Urinary bladder (tissue), 4 donors: Measurements from ENCODE around the gene CLOCK. TPM values are rescaled to one million over a fixed set of nuclear protein-coding genes. Genes with fewer than 3 reads are reported as not detected.
"Not testable (repeated sequence)": the region's sequence is repeated elsewhere in the genome, so short reads cannot be mapped to it uniquely, and the experiment has no call there.

Experiments
- DNase-seq: peaks from one replicate; pipeline ENCODE4 v3.0.0-alpha.2; 2015; ENCODE audit errors: extremely low spot score
- H3K27ac ChIP-seq: one replicate; pipeline ENCODE4 v1.5.1; 2013; ENCODE audit warnings: low read depth, mild to moderate bottlenecking, moderate library complexity
- H3K36me3 ChIP-seq: one replicate; pipeline ENCODE4 v1.6.1; 2013; ENCODE audit warnings: mild to moderate bottlenecking, moderate library complexity; ENCODE audit not compliant: insufficient read depth
- H3K4me1 ChIP-seq: one replicate; pipeline ENCODE4 v1.6.1; 2013; ENCODE audit warnings: mild to moderate bottlenecking, moderate library complexity; ENCODE audit not compliant: insufficient read depth
- H3K4me3 ChIP-seq: one replicate; pipeline ENCODE4 v1.5.1; 2013; ENCODE audit warnings: low read depth, low read length
- WGBS: extraction: QIAGEN DNeasy Blood & Tissue Kit; methylation state at CpG from one replicate; pipeline ENCODE4 v1.1.7; 2013; 5-methylcytosine and 5-hydroxymethylcytosine counted together
- polyA plus RNA-seq: library from polyadenylated mRNA; stranded (reverse); fragments of 200-250 nt; gene quantifications from one replicate; pipeline ENCODE4 v1.2.3, GENCODE V29; 2013
- total RNA-seq: library from RNA; depleted of rRNA; stranded (reverse); fragments of >200 nt; gene quantifications from one replicate; pipeline ENCODE4 v1.2.3, GENCODE V29; 2014
- donor health status: healthy with polysubstance abuse.
- donor health status: healthy.

The CLOCK gene, protein sequence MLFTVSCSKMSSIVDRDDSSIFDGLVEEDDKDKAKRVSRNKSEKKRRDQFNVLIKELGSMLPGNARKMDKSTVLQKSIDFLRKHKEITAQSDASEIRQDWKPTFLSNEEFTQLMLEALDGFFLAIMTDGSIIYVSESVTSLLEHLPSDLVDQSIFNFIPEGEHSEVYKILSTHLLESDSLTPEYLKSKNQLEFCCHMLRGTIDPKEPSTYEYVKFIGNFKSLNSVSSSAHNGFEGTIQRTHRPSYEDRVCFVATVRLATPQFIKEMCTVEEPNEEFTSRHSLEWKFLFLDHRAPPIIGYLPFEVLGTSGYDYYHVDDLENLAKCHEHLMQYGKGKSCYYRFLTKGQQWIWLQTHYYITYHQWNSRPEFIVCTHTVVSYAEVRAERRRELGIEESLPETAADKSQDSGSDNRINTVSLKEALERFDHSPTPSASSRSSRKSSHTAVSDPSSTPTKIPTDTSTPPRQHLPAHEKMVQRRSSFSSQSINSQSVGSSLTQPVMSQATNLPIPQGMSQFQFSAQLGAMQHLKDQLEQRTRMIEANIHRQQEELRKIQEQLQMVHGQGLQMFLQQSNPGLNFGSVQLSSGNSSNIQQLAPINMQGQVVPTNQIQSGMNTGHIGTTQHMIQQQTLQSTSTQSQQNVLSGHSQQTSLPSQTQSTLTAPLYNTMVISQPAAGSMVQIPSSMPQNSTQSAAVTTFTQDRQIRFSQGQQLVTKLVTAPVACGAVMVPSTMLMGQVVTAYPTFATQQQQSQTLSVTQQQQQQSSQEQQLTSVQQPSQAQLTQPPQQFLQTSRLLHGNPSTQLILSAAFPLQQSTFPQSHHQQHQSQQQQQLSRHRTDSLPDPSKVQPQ
- 40.9 TPM for total RNA-seq
- polyA plus RNA-seq, result 11.9 TPM

DNA sequence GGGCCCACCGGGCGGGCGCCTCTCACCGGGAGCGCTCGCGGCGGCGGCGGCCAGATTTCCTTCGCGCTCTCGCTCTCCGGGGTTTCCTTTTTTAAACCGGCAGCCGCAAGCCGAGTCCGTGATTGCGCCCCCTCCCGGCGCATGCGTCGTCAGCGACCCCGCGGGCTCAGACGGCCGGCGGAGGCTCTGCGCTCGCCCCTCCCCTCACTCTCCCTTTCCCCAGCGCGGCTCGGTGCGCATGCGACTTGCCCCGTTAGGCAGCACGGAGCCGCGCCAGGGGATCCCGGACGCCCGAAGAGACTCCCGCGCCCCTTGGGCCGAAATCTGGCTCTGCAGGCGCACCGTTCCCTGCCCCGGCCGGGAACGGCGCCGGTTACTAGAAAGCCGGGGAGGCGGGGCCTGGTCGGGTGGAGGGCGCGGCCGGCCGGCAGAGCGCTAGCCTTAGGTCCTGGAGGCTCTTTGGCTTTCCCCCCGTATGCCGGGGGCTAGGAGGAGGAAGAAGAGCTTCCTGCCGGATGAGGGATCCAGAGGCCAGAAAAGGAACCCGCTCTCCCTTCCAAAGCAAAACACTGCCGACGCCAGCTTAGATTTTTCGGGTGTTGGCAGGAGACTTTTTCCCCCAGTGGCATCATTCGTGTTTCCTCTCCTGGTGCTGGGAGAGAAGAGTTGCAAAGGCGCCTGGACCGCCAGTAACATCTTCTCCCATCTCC, at the start of gene CLOCK:
Gene CLOCK, minus strand, starts transcription at position 154 of the 710 bp plus-strand sequence. CDS start 64,124 bp downstream, outside the sequence.
- Histone ChIP-seq H3K27ac (peak within 1 kb of the TSS; percentile 98), H3K4me3 (peak within 1 kb of the TSS; percentile 82), H3K36me3 (no peaks in the 10 kb centered on the region), H3K4me1 (no peaks in the 10 kb centered on the region)
- under 1% methylated on average over 71 of the region's 71 CpGs for whole genome bisulfite sequencing
- DNase-seq, result peak; percentile 80

DNA sequence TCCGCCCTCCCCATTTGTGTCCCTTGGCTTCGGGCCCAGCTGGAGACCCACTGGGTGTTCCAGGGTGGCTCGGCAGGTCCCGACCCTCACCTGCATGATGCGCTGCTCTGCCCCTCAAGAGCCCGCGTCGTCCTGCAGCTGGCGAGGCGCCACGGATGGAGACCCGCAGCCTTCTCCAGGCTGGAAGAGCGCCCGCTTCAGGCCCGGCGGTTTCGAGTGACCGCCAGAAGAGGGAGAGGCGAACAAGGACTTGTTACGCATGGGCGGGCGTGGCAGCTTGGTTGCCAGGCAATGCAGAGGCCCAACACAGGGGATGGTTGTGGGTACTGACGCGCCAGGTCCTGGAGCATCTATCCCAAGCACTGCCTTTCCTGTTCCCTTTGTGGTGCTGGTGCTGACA, 45.3 kb upstream of the CLOCK start, which contains the start of gene PDCL2:
Gene PDCL2, minus strand, starts transcription at position 232 of the 400 bp plus-strand sequence. Its CDS starts 136 bp downstream, at position 96.
- Histone ChIP-seq H3K4me3 (no peak within 1 kb of the TSS), H3K36me3 (no peaks in the 10 kb centered on the region), H3K4me1 (no peaks in the 10 kb centered on the region), H3K27ac (no peak within 1 kb of the TSS)
- 93% methylated on average over 24 of the region's 24 CpGs for WGBS
- DNase-seq, result no peak

DNA sequence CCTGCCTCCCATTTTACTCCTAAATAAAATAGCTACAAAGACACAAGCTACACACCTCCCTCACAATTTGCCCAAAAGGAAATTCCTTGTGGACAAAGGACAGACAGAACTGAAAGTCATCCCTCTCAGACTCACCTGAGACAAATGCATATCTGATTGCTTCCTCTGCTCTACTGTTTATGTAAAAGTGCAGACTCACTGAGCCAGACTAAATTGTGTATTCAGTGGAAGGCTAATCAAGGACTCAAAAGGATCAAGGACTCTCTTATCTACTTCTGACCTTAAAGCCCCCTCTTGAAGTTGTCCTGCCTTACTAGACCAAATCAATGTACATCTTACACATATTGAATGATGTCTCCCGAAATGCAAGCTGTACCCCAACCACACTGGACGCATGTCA, 41.5 kb upstream of the CLOCK start:
- Histone ChIP-seq H3K4me1 (no peaks in the 10 kb centered on the region), H3K27ac (no peak overlapping the region), H3K4me3 (no peak overlapping the region), H3K36me3 (no peaks in the 10 kb centered on the region)
- no peak for DNase-seq
- 90% methylated on average over 2 of the region's 2 CpGs for WGBS

DNA sequence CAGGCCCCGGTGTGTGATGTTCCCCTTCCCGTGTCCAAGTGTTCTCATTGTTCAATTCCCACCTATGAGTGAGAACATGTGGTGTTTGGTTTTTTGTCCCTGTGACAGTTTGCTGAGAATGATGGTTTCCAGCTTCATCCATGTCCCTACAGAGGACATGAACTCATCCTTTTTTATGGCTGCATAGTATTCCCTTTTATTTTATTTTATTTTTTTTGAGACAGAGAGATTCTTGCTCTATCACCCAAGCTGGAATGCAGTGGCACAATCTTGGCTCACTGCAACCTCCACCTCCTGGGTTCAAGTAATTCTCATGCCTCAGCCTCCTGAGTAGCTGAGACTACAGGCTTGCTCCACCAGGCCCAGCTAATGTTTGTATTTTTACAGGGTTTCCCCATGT, 36.1 kb upstream of the CLOCK start:
- H3K4me1 ChIP-seq, H3K36me3 ChIP-seq, H3K4me3 ChIP-seq, DNase-seq, H3K27ac ChIP-seq: not testable (repeated sequence)
- WGBS, result 83% methylated on average over 2 of the region's 2 CpGs

DNA sequence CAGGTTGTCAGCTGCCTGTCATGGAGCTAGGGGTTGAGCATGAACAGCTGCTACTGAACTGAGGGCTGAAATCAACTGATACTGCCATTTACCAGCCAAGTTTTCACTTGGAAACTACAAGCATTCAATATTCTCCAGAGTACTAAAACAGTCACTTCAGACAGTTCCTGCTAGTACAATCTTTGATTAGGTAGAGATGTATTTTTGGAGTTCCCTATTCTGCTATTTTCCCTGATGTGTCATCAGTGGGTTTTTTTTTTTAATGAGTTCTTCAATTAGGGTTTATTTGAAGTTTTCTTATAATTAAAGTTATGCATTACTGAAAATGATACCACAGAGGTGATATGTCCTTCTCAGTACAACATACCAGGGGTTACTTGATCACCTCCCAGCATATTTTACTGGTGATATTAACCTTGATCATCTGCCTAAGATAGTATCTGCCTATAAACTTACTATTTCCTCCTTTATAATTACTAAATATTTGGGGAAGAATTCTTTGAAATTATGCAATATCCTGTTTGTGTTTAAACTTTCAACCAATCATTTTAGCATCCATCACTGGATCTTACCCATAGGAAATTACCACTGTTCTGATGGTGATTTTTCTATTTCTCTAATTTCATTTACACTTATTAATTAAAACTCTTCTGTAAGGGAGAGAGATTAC, 31.8 kb upstream of the CLOCK start:
- H3K27ac ChIP-seq, result no peak overlapping the region
- H3K4me1 ChIP-seq, result no peaks in the 10 kb centered on the region
- no peak overlapping the region for H3K4me3 ChIP-seq
- H3K36me3 ChIP-seq, result no peaks in the 10 kb centered on the region
- DNase-seq, result no peak

DNA sequence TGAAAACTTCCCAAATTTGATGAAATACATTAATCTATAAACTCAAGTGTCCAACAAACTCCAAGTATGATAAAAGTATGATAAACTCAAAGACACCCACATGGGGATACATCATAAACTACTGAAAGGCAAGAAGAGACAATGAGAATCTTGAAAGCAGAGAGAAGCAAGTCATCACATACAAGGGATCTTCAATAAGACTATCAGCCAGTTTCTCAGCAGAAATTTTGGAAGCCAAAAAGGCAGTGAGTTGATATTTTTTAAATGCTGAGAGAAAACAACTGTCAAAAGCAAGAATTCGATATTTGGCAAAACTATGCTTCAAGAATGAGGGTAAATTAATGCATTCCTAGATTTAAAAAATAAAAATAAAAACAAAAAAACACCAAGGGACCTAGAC, 28.8 kb upstream of the CLOCK start:
- Histone ChIP-seq H3K27ac (no peak overlapping the region), H3K4me1 (no peaks in the 10 kb centered on the region), H3K36me3 (no peaks in the 10 kb centered on the region), H3K4me3 (no peak overlapping the region)
- no peak for DNase-seq
- 69% methylated on average over 1 of the region's 1 CpG for WGBS

DNA sequence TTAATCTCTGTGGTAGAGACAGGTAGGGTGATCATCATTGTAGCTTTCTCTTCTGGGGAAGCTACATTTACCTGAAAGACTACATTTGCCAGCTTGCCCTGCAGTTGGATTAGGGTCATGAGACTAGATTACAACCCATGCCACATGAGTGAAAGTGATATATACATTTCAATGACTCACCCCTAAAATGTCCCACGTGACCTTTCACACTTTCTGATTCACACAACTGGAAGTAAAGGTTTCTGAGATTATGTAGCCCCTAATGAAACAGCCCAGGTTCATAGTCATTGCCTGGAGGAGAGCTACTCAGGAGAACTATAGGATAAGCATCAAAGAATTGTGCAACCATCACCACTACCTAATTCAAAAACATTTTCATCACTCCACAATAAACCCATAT, 27.5 kb upstream of the CLOCK start:
- no peak for DNase-seq
- Histone ChIP-seq H3K4me1 (no peaks in the 10 kb centered on the region), H3K4me3 (no peak overlapping the region), H3K36me3 (no peaks in the 10 kb centered on the region), H3K27ac (no peak overlapping the region)
- WGBS, result 66% methylated on average over 1 of the region's 1 CpG

DNA sequence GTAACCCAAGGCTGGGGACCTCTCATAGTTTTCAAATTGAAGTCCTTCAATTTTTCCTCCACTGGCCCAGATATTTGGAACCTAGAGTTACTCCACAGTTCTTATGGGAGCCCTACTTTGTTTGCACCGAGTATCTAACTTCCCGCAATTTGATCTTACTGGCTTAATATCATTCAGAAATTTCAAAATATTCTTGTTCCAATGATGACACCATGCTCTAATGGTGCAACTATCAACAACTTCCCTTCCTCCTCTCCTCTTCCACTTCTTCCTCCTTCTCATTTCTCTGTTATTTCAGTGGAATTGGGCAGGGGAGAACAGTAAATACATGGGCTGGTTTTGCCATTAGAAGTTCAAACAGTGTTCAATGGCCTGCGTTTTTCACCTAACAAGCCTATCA, 25.1 kb upstream of the CLOCK start:
- H3K27ac ChIP-seq, result no peak overlapping the region
- H3K4me3 ChIP-seq, result no peak overlapping the region
- DNase-seq, result no peak
- H3K4me1 ChIP-seq, result no peaks in the 10 kb centered on the region
- no peaks in the 10 kb centered on the region for H3K36me3 ChIP-seq
- 72% methylated on average over 3 of the region's 3 CpGs for WGBS

DNA sequence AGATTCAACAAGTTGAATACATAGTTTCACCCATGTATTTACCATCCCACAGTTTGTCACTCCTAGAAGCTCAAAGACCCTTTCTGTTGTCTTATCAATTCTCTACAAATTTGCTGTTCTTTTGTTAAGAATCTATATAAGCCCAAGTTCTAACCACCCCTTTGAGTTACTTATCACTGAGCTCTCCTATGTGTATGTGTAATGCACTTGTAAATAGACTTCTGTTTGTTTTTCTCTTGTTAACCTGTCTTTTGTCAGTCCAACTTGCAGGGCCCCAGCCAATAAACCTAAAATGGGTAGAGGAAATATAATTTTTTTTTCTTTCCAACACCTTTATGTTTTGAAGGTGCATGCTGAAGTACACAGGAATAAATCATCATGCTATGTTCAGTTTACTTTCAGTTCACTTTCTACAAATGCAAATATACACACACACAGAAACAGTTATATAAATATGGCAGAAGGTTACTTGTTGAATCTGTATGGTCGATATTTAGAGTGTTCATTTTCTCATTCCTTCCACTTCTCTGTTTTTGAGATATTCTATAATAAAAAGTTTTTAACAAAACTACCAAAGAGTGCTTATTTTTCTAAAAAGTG, 22.3 kb upstream of the CLOCK start:
- H3K4me3 ChIP-seq, result no peak overlapping the region

DNA sequence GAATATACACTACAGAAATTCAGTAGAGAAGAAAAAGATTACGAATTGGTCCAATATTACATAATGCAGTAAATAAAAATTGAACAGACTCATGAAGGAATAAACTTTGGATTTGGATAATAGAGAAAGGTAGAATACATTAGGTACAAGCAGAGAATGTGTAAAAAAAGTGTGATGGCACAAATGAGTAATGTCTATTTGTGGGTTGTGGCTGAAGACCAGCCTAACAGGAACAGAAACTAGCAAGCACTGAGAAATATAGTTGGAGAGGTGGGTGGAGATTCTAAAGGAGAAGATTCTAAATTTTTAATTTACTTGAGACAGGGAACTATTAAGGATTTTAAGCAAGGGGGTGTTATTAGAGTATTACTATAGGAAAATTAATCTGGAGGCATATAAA, 15.2 kb upstream of the CLOCK start:
- 95% methylated on average over 1 of the region's 1 CpG for WGBS
- Histone ChIP-seq H3K4me1 (no peaks in the 10 kb centered on the region), H3K36me3 (peaks cover 1% of the 10 kb centered on the region), H3K4me3 (no peak overlapping the region), H3K27ac (no peak overlapping the region)
- no peak for DNase-seq

More for the DNA sequence above, 22.3 kb upstream of the CLOCK start:
- Histone ChIP-seq H3K36me3 (peaks cover 1% of the 10 kb centered on the region), H3K27ac (no peak overlapping the region), H3K4me1 (no peaks in the 10 kb centered on the region)
- WGBS, result 82% methylated on average over 1 of the region's 1 CpG
- DNase-seq, result no peak

DNA sequence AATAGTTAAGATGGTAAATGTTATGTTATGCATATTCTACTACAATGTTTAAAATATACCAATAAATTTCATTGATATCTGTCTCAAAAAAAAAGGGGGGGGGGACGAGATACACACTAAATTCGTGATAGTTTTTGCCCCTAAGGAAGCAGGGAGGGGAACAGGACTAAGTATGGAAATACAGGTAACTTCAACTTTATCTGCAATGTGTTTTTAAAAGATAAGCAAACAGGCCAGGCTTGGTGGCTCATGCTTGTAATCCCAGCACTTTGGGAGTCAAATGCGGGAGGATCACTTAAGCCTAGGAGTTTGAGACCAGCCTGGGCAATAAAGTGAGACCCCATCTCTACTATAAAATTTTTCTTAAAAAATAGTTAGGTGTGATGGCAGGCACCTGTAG, 13.4 kb upstream of the CLOCK start:
- Histone ChIP-seq H3K36me3 (no peaks in the 10 kb centered on the region), H3K4me1 (no peaks in the 10 kb centered on the region), H3K27ac (no peak overlapping the region), H3K4me3 (no peak overlapping the region)
- WGBS, result 81% methylated on average over 3 of the region's 3 CpGs
- no peak for DNase-seq

DNA sequence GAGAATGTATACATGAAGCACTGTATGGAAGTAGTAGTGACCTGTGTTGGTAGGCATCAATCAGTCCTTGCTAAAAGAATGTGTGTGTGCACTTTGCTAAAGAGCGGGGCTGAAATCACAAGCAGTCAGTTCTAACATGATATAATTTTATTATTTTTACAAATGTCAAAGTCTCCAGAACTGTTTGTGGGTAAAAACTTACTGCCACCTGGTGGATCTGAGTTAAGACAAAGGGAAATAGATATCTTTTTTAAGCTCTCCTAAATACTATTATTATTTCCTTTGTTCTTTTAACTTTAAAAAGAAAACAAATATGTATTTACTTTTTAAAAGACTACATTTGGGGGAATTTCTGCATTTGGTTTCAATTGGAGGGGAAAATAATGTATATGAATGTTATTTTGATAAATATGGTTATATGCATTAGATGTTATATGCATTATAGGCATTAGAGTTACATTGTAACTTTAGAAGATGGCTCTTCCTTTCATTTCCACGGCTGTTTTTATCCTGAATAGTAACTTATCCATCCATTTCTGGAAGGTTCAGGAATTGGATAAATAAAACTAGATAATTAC, 7.8 kb upstream of the CLOCK start:
- no peaks in the 10 kb centered on the region for H3K4me1 ChIP-seq
- no peak overlapping the region for H3K27ac ChIP-seq
- no peak overlapping the region for H3K4me3 ChIP-seq
- no peak for DNase-seq
- WGBS, result 37% methylated on average over 2 of the region's 2 CpGs
- no peaks in the 10 kb centered on the region for H3K36me3 ChIP-seq
